Ovary (tissue), 3 donors: Measurements from ENCODE around the gene PDE4D.

ENCODE experiments used
- EP300 ChIP-seq: sonication (generic); formaldehyde crosslinking; IDR thresholded peaks from one replicate; pipeline ENCODE4 v1.6.1; 2017; ENCODE audit warnings: antibody characterized with exemption
- POLR2A ChIP-seq: fragments of 450-650 bp; IDR thresholded peaks from one replicate; pipeline ENCODE4 v1.6.1; 2017; ENCODE audit warnings: antibody characterized with exemption, mild to moderate bottlenecking, moderate library complexity
- TF ChIP-seq, protein P1 (sequence below), 3 donors: fragments of 450-650 bp in 2 of 3; fragments of 200-600 bp in 1 of 3; IDR thresholded peaks; one replicate each; pipeline versions ENCODE4 v1.5.1 to v1.8.0; 2016 to 2022; ENCODE audit warnings: antibody characterized with exemption in 3 of 3, mild to moderate bottlenecking in 1 of 3
- donor health status: DM: no; HTN: no; CAD: no.

DNA sequence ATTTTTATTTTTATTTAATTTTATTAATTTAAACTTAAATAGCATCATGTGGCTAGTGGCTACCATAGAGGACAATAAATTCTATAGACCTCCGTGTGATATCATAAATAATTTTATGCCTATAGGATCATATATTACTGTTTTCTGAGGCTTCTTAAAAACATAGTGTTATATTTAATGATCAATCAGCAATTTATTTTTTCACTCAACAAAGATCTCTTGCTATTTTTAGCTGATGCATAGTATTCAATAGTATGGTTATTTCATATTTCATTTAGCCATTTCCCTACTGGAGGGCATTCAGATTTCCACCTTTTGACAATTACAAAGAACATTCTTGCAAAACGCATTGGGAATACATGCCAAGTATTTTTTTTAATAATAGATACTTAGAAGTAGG lies 114.1 kb downstream of the PDE4D start:
- TF ChIP-seq, protein P1, sequence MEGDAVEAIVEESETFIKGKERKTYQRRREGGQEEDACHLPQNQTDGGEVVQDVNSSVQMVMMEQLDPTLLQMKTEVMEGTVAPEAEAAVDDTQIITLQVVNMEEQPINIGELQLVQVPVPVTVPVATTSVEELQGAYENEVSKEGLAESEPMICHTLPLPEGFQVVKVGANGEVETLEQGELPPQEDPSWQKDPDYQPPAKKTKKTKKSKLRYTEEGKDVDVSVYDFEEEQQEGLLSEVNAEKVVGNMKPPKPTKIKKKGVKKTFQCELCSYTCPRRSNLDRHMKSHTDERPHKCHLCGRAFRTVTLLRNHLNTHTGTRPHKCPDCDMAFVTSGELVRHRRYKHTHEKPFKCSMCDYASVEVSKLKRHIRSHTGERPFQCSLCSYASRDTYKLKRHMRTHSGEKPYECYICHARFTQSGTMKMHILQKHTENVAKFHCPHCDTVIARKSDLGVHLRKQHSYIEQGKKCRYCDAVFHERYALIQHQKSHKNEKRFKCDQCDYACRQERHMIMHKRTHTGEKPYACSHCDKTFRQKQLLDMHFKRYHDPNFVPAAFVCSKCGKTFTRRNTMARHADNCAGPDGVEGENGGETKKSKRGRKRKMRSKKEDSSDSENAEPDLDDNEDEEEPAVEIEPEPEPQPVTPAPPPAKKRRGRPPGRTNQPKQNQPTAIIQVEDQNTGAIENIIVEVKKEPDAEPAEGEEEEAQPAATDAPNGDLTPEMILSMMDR (IDR thresholded peaks at IDR 0.05): no peak
- no peak for TF ChIP-seq POLR2A
- TF ChIP-seq EP300: no peak
